NCI-H82 treated with DMSO at 0.1 percent for 48 hours (cell line): ENCODE measurements around the gene MTFP1.
A peak's percentile ranks its signal among the peaks of the same experiment; 100 is the strongest.

Source experiments
- DNase-seq: peaks from one replicate; lab custom pipeline; 2025; ENCODE audit not compliant: unreplicated experiment; lab: John Stamatoyannopoulos, UW

The MTFP1 gene, protein sequence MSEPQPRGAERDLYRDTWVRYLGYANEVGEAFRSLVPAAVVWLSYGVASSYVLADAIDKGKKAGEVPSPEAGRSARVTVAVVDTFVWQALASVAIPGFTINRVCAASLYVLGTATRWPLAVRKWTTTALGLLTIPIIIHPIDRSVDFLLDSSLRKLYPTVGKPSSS

DNA sequence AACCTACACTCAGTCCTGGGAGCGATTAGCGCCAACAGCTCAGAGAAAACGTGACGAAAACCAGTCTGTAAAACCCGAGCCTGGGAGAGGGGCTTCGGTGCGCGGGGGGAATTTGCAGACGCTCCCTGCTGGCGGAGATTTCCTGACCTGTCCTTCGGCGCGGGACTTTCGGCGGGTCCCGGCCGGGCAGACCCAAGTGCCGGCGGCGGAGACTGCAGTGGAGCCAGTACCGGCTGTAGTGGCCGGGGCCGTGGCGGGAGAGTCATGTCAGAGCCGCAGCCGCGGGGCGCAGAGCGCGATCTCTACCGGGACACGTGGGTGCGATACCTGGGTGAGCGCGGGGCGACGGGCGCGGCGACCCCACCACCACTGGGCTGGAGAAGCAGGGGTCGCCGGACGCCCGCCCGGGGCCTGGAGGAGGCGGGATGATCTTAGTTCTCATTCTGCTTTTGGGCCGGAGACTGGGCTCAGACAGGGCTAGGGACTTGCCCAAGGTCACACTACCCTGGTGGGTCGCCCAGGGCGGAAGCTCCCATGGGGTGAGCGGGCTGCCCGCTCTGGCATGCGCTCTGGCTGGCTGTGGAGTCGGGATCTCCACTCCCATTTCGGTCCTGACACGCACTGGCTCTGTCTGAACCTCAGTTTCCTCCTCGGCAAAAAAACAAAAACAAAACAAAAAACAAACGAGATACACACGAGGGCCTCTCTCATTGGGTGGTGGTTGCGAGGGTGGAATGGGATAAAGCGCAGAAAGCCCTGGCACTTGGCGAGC is at the start of gene MTFP1:
Gene MTFP1 (plus strand): TSS at position 153 of the 772 bp plus-strand sequence. CDS start 112 bp downstream, at position 265.
- peak; percentile 56 for DNase-seq

DNA sequence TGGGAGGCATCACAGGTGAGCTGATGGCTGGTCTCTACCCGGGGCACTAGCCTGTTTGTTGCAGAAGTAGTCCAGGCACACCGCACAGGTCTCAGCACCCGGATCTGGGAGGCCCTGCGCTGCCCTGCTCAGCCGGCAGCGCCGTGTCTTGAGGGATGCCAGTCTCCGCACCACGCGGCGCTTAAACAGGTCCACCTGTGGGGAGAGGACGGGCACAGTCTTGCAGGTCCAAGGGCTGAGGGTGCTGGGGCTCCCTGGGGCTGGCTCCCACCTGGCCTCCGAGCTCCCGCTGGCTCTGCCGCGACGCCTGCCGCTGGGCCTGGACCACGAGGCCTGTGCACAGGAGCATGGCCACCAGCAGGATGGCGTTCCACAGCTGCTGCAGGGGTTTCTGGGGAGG is 45.6 kb upstream of the MTFP1 start:
- DNase-seq, result no peak

DNA sequence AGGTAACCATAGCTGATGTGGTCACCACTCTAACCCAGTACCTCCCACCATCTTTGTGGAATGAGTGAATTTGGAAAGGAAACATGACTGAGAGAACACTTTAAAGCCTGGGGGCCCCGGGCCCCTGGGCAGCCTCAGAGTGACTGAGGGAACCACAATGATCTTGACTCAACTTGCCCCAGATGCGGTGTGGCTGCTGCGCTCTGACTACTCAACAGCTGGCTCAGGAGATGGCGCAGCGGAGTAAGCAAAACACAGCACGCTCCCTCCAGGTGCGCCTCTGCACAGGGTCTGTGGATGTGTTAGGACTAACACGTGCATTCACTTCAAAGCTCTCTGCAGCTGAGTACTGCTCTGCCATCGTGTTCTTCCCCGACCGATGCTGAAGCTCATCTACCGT is 44.3 kb upstream of the MTFP1 start:
- DNase-seq, result no peak

DNA sequence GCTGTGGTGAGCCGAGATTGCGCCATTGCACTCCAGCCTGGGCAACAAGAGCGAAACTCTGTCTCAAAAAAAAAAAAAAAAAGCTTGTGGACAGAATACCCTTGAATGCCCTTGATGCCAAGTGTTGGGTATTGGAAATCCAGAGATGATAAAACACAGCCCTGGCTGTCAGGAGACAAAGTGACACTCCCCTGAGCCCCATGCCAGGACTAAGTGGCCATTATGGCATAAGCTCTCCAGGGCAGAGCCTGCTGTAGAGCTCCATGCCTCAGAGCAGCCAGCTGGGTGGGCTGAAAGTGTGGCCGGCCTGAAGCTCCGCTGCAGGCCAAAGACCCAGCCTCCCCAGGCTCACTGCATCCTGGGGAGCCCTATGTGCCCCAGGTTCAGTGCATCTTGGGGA is 43.2 kb upstream of the MTFP1 start:
- DNase-seq, result no peak

DNA sequence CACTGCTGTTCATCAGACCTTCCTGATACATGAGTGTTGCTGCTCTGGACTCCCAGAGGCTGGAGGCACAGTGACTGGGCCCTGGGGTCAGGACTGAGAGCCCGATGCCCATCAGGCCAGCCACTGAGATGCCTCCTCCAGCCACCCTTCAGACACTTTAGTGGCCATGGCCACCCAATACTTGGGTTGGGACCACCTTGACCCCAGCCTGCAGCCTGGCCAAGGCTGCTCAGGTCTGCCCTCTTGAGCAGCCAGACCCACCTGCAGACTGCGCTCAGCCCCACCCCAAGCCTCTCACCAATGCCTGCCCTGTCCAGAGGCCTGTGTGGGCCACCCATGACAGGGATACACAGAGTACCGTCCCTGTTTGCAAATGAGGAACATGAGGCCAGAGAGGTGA is 42.5 kb upstream of the MTFP1 start:
- no peak for DNase-seq

DNA sequence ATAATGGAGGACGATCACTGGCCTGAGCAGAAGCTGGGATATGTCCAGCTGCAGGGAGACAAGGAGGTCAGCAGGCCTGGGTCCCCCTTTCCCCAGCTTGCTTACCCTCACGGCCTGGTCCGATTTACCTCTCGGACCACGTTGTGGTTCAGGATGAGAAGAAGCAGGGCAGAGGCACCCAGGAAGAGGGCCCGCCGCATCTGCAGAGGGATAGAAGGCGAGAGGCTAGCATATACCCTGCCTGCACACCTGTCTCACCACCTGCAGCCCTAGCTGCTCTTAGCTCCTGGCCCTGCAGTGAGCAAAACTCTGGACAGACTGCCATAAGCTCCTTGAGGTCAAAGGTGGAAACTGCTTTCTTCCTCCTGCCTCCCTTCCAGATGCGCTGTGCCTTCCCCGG is 39.6 kb upstream of the MTFP1 start:
- no peak for DNase-seq

DNA sequence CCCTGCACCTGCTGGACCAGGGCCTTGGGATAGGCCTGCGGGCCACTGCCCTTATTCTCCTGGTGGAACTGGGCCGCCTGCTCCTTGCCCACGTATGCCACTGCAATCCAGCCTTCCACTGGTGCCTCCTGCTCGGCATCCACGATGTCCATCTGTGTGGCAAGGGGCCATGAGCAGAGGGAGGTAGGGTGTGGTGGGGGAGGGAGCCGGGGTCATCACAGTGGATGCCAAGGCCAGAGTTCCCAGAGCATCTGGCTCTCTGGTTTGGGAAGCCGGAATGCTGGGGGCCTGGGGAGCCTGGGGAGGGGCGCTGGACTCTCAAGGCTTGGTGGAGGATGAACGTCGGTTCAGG is 39.0 kb upstream of the MTFP1 start:
- no peak for DNase-seq

DNA sequence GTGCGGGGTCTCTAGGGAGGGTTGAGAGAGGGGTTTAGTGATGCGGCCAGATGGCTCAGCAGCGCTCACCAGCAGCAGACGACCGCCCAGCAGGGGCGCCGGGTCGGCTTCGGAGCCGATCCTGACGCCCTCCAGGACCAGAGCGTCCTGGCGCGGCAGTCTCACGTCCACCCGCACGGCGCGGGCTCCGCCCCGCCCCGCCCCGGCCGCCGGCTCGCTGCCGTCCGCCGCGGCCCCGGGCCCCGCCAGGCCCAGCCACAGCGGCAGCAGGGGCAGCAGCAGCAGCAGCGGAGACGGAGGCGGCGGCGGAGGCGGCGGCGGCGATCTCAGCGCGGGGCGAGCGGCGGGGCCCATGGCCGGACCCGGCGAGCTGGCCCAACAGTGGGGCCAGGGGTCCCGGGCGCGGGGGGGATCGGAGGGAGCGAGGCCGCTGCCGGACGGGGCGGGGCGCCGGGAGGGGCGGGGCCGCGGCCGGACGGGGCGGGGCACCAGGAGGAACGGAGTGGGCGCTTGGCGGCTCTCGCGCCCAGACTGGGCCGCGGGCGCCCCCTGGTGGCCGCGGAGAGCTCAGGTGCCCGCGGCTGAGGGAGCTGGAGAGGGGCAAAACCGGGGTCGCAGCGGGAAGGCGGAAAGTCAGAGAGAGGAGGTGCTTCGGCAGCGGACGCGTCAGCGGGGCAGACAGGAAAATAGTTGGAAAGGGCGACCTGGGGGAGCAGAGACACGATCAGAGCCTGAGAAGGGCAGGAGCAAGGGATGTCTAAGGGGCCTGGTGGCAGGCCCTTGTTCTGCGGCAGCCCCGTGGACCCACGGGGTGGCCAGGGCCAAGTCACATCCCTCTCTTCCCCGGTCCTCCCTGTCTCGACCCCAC is 38.4 kb upstream of the MTFP1 start, which contains the start of gene RNF215:
Gene RNF215 (minus strand): TSS at position 452 of the 868 bp plus-strand sequence. CDS start 98 bp downstream, at position 354.
- DNase-seq, result peak; percentile 35

DNA sequence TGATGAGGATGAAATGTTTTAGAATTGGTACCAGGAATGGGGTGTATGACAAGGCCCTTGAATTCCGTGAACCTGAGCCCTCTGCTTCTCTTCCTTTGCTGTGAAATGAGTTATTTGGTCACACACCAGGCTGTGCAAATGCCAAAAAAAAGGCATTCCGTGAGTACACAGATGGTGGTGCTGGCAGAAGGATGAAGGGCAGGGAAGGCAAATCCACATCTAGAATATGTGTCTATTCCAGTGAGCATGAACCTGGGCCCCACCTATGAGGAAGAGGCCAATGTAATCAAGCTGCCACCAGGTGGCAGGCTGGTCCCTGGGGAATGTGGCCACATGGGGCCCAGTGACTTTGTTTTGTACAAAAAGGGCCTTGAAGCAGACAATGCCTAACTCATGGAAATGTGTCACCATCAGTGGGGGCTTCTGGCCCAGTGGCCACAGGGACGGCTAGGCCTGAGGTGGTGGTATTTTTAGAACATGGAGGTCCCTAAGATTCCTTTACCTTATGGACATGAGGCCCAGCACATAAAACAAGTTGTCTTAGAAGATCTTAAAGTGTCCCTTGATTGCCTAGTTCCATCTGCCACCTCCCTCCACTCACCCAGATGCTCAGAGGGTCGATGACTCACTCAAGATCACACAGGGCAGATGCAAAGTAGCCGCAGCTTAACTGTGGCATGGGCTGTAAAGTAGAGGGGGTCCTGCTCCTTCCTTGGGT is 34.4 kb upstream of the MTFP1 start:
- peak; percentile 26 for DNase-seq

DNA sequence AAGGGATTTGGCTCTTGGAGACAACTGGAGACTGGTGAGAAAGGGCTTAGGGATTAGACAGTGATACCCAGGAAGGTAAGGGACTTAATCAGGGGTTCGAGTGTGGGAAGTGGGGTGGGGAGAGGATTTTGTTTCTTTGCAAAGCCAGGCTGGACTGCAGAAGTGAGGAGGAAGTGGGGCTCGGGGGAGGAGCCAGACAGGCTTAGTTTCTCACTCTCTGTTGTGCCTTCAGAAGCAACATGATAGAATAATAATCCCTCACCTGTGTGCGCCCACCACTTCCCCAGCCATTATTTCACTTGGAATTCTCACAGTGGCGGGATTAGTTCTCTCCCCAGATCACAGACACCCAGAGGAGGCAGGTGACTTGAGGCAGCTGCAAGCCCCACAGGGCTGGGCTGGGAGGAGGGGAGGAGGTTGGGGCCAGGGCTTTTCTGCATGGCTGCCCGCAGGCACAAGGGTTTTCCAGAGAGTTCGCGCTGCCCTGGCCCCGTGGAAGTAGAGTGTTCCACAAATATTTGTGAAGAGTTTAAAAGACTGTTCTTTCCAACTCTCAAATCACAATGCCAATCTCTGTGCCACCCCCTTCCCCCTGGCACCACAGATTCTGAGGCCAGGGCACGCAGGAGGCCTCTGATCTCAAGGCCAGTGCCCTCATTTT is 32.8 kb upstream of the MTFP1 start:
- DNase-seq, result peak; percentile 92

DNA sequence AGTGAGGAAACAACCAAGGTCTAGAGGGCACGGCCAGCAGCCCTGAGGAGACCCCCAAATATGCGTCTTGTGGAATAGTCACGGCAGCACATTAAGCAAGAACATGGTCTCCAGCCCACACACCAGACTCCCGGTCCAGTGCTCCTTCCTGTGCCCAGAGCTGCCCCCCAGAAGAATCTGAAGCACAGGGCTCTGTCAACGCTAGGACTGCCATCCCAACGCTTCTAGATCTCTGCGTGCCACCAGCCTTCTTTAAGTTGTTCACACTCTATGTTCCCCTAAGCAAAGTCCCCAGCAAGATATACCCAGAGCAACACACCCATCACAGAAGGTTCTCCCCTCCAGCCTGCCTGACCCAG is 32.3 kb upstream of the MTFP1 start:
- no peak for DNase-seq

DNA sequence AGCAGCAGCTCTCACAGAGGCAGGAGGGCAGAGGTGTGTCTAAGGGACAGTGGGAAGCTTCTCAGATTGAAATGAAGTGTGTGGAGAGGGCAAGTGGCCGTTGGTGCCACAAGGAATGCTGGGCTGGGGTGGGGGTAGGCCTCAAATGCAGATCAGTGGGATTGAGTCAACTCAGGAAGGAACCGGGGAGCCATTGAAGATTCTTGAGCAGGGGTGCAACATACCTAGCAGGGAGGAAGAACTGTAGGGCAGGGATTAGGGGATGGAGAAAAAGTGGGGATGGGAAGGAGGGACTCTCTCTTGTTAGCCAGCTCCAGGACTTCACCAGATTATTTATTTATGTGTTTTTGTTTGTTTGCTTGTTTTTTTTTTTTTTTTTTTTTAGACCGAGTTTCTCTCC is 31.7 kb upstream of the MTFP1 start:
- DNase-seq, result no peak

DNA sequence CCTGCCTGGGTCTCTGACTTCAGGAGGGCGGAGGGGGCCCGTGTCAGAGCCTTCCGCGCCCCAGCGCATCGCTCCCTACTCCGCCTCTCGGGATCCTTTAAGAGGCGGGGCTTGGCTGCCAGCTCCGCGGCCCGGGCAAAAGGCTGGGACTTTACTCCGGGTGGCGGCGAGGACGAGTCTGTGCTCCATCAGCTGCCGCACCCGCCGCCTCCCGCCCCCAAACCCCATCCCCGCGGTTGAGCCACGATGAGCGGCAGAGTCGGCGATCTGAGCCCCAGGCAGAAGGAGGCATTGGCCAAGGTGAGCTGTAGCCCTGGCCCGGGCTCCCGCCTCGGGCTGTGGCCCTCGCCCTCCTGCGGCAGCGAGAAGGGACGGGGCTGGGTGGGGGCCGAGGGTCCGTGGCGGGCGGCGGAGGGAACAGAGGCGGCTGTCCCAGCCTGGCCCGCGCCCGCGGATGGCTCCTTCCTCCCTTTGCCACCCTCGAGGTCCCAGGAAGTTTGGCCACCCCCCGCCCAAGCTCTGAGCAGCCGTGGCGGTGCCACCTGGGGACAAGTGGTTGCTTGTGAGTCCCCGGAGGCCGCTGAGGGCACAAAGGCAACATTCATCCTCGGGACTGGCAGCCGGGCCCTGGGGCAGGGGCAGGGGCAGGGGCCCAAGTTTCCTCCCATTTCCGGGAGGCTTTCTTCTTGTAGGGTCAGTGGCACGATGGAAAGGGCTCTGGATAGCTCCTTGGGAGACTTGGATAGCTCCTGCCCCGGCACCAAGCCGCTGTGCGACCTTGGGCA is 28.5 kb upstream of the MTFP1 start, which contains the start of gene SEC14L2:
Gene SEC14L2 (plus strand): TSS at position 148 of the 785 bp plus-strand sequence. CDS start 99 bp downstream, at position 247.
- no peak for DNase-seq

DNA sequence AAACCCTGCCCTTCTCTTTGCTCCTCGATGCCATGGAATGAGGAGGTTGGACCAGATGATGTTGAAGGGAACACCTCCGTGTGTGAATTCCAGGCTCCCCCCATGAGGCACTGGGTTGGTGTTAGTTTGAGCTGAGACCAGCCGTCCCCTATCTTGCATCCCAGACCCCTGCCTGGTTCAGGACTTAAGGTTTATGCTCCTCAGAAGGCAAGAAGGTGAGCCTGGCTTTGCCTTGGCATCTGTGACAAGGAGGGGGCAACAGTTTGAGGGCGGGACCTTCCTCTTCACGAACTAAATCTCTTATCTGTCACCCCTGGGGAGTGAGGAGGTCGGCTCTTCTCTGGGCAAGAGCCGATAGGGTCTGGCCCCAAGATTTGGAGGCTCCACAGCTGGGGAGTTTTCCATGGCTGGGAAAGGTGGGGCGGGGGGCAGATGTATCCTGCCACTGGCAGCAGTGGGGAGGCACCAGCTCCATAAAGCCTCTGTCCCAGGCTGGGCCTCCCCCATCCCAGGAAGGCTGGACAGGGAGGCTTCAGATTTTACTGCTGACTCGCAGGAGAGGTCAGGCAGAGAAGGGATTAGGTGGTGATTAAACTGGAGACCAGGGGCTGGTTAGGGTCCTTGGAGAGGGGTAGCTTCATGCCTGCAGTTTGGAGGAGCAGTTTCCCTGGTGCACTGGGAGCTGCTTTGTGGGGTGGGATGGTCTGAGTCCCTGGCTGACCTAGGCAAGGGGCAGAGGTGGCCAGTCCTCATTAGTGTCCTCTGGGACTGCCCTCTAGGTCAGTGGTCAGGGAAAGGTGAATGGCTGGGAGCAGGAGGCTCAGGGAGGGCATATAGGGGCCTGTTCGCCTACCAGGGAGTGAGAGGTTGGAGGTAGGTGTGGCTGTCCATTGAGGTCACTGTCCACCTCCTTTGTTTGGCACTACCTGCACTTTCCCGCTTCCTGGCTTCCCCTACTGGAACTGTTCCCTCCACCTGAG is 27.6 kb upstream of the MTFP1 start:
- no peak for DNase-seq

DNA sequence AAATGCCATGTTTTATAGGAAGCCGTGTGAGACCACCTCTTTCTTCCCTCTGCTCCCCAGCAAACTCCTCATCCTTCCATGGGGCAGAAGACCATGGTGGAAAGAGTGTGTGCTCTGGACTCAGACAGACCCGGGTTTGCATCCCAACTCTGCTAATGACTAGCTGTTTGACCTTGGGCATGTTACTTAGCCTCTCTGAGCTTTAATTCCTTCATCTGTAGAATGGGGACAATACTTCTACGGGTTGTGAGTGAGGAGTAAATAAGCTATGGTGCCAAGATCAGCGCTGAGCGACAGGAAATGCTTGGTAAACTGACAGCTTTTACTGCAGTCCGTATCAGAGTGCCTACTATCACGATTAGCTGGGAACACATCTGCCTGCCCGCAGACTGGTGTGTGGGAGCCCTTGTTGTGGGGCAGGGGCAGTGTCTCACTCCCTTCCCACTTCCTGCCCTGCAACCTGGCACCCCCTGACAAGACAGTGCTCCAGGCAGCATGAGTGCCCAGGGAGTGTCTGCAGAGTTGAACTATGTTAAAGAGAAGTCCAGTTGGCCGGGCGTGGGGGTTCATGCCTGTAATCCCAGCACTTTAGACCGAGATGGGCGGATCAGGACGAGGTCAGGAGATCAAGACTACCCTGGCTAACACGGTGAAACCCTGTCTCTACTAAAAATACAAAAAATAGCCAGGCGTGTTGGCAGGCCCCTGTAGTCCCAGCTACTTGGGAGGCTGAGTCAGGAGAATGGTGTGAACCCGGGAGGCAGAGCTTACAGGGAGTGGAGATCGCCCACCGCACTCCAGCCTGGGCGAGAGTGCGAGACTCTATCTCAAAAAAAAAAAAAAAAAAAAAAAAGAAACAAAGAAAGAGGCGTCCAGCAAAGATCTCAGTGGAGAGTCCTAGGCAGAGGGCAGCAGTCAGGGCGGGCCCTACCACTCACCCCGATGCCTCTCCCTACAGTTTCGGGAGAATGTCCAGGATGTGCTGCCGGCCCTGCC is 26.6 kb upstream of the MTFP1 start:
- DNase-seq, result no peak

DNA sequence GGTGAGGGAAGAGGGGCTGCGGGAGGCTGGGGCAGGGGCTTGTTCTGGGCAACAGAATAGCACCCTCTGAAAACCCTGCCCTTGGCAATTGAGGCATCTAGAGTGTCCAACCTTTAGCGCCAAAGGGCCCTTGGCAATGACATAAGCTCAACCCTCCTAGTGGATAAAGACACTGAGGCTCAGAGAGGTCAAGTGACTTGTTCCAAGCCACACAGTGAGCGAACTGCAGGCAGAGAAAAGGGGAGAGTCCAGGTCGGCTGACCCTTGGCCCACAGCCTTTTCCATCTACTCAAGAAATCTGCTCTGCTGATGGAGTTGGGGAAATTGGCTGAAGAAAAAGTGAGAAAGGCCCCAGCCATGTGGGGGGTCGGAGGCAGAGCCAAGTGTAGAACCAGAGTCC is 25.9 kb upstream of the MTFP1 start:
- DNase-seq, result no peak

DNA sequence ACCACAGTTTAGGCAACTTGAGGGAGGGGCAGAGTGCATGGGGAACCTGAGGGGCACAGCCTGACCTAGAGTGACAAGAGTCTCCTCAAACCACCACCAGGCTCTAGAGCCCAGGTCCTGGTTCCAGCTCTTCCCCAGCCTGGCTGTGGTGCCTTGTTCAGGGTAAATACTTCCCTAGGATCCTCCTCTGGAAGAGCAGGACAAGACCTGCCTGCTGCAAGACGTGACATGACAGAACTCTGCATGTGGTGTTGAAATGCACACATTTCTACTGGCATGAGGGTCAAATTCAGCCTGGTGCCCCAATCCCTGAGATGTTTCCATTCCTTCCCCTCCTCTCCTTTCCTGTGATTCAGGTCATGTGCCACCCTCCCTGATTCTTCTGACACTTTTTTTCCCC is 25.4 kb upstream of the MTFP1 start:
- no peak for DNase-seq
